Epithelial cell of proximal tubule (primary cell): ENCODE measurements around the gene OR51E1. TPM values are rescaled to one million over a fixed set of nuclear protein-coding genes. Genes with fewer than 3 reads are reported as not detected.

Experiments
- DNase-seq: peaks from one replicate; pipeline ENCODE4 v3.0.0-alpha.2; 2011; ENCODE audit warnings: low read depth
- H3K4me3 ChIP-seq: 2 replicates; pipeline ENCODE4 v1.5.1; 2011; ENCODE audit warnings: low read depth, mild to moderate bottlenecking, low read length
- CTCF ChIP-seq: conservative IDR thresholded peaks from 2 replicates; pipeline ENCODE4 v1.5.1; 2012; ENCODE audit warnings: low read depth, mild to moderate bottlenecking, low read length
- total RNA-seq: library from RNA; depleted of rRNA; stranded (reverse); fragments of >200 nt; gene quantifications from 2 replicates; pipeline ENCODE4 v1.2.3, GENCODE V29; 2015

Gene OR51E1
- total RNA-seq, 1 donor from 2014 or later, result not detected

GRCh38 chr11:4704790-4705334 is 61.1 kb downstream of the OR51E1 start:
- no peak overlapping the region for H3K4me3 ChIP-seq
- no peak for DNase-seq
- no peak for TF ChIP-seq CTCF

Other genes with a start within 250 kb of the OR51E1 start
- not detected in 2 replicates for gene OR52K2, start 194.7 kb upstream of the OR51E1 start, total RNA-seq
- gene OR52K1, start 161.3 kb upstream of the OR51E1 start, total RNA-seq, result not detected in 2 replicates
- not detected in 2 replicates for gene OR52M1, start 98.8 kb upstream of the OR51E1 start, total RNA-seq
- gene OR52I2, start 62.2 kb upstream of the OR51E1 start, total RNA-seq, result not detected in 2 replicates
- gene OR52I1, start 49.9 kb upstream of the OR51E1 start, total RNA-seq, result not detected in 2 replicates
- 7.9 and 8.5 TPM in 2 replicates for gene TRIM68, start 35.8 kb upstream of the OR51E1 start, total RNA-seq
- not detected in 2 replicates for gene OR51D1, start 6.5 kb upstream of the OR51E1 start, total RNA-seq
- gene OR51E2, start 53.9 kb downstream of the OR51E1 start, total RNA-seq, result not detected in 2 replicates
- not detected in 2 replicates for gene MMP26, start 60.8 kb downstream of the OR51E1 start, total RNA-seq
- not detected in 2 replicates for gene OR51F1, start 126.0 kb downstream of the OR51E1 start, total RNA-seq
- not detected in 2 replicates for gene OR52R1, start 160.4 kb downstream of the OR51E1 start, total RNA-seq
- not detected in 2 replicates for gene OR51F2, start 177.3 kb downstream of the OR51E1 start, total RNA-seq
- gene OR51S1, start 205.2 kb downstream of the OR51E1 start, total RNA-seq, result not detected in 2 replicates
- not detected in 2 replicates for gene OR51T1, start 237.9 kb downstream of the OR51E1 start, total RNA-seq